IMR-90 (cell line): Measurements from ENCODE around the gene KRTAP4-9. TPM values are rescaled to one million over a fixed set of nuclear protein-coding genes. Genes with fewer than 3 reads are reported as not detected.

Source experiments
- ATAC-seq: fragments of 200-7000 bp; cut with Tn5 transposase; 2 replicates; pipeline ENCODE4 v1.9.1; 2020; ENCODE audit warnings: low read depth, mild to moderate bottlenecking, moderate library complexity
- BruUV-seq: library from RNA; stranded (reverse); fragments of 400-500 nt; replicated peaks from 2 replicates; lab custom pipeline; 2021; lab: Mats Ljungman, UMichigan
- CTCF ChIA-PET: fragments of 300-600 bp; formaldehyde crosslinking; extraction: SDS; loops from one replicate; lab custom pipeline; 2021; ENCODE audit warnings: antibody characterized with exemption; lab: Yijun Ruan, JAX
- POLR2A ChIA-PET: fragments of 300-600 bp; sonication (Branson Sonifier 250); formaldehyde crosslinking; loops from one replicate; lab custom pipeline; 2022; ENCODE audit warnings: antibody characterized with exemption; ENCODE audit not compliant: unreplicated experiment; lab: Charles Lee
- DNase-seq: peaks from one replicate; pipeline ENCODE4 v3.0.0; 2013
- H2AFZ ChIP-seq: replicated peaks from 2 replicates; pipeline ENCODE3; 2013; ENCODE audit warnings: low read length, mild to moderate bottlenecking; ENCODE audit not compliant: poor library complexity
- H2AK5ac ChIP-seq: 2 replicates; pipeline ENCODE4 v1.6.1; 2013; ENCODE audit warnings: low read depth, low read length, inconsistent platforms
- H2AK9ac ChIP-seq: replicated peaks from 2 replicates; pipeline ENCODE3; 2013; ENCODE audit warnings: mild to moderate bottlenecking, low read depth, low read length, moderate library complexity; ENCODE audit not compliant: poor library complexity
- H2BK120ac ChIP-seq: 2 replicates; pipeline ENCODE4 v1.6.1; 2013; ENCODE audit warnings: low read depth, low read length, inconsistent platforms
- H2BK15ac ChIP-seq: 3 replicates; pipeline ENCODE4 v1.6.1; 2013; ENCODE audit warnings: low read depth, low read length, inconsistent platforms
- H2BK20ac ChIP-seq: 2 replicates; pipeline ENCODE4 v1.6.1; 2013; ENCODE audit warnings: low read depth, mild to moderate bottlenecking, inconsistent platforms, low read length, moderate library complexity
- H2BK5ac ChIP-seq: 2 replicates; pipeline ENCODE4 v1.6.1; 2013; ENCODE audit warnings: mild to moderate bottlenecking, low read depth, low read length, inconsistent platforms; ENCODE audit not compliant: poor library complexity, severe bottlenecking
- H3K14ac ChIP-seq: replicated peaks from 2 replicates; pipeline ENCODE4 v1.6.1; 2013; ENCODE audit warnings: low read depth, low read length, inconsistent platforms
- H3K18ac ChIP-seq: 2 replicates; pipeline ENCODE4 v1.6.1; 2013; ENCODE audit warnings: low read depth, low read length, control low read depth
- H3K23ac ChIP-seq: 2 replicates; pipeline ENCODE4 v1.6.1; 2013; ENCODE audit warnings: low read depth, low read length, inconsistent platforms
- H3K27ac ChIP-seq: 2 replicates; pipeline ENCODE4 v1.5.1; 2013; ENCODE audit warnings: mild to moderate bottlenecking, control low read depth, low read length; ENCODE audit not compliant: insufficient read depth
- H3K27me3 ChIP-seq: 2 replicates; pipeline ENCODE4 v1.6.1; 2013; ENCODE audit warnings: low read length; ENCODE audit not compliant: control insufficient read depth, insufficient read depth
- H3K36me3 ChIP-seq: 2 replicates; pipeline ENCODE4 v1.6.1; 2013; ENCODE audit warnings: low read length, mixed read lengths; ENCODE audit not compliant: control insufficient read depth, insufficient read depth
- H3K4ac ChIP-seq: 2 replicates; pipeline ENCODE4 v1.6.1; 2013; ENCODE audit warnings: low read depth, low read length, inconsistent platforms
- H3K4me1 ChIP-seq: 2 replicates; pipeline ENCODE4 v1.6.1; 2013; ENCODE audit warnings: low read length, mixed read lengths; ENCODE audit not compliant: control insufficient read depth, insufficient read depth
- H3K4me2 ChIP-seq: 2 replicates; pipeline ENCODE4 v1.6.1; 2013; ENCODE audit warnings: low read depth, mild to moderate bottlenecking, control low read depth, low read length, moderate library complexity
- H3K4me3 ChIP-seq: 2 replicates; pipeline ENCODE4 v1.5.1; 2013; ENCODE audit warnings: low read depth, mild to moderate bottlenecking, control low read depth, low read length, moderate library complexity; ENCODE audit not compliant: insufficient read depth
- H3K56ac ChIP-seq: 2 replicates; pipeline ENCODE4 v1.6.1; 2013; ENCODE audit warnings: low read length, inconsistent platforms; ENCODE audit not compliant: insufficient read depth; ENCODE audit errors: extremely low read depth
- H3K79me1 ChIP-seq, 2 experiments: 2 replicates each; pipeline ENCODE4 v1.6.1; 2013; ENCODE audit warnings: low read length in 2 of 2, inconsistent platforms in 1 of 2, low read depth in 1 of 2
- H3K9ac ChIP-seq: 2 replicates; pipeline ENCODE4 v1.6.1; 2013; ENCODE audit warnings: low read depth, low read length, control low read depth
- H3K9me1 ChIP-seq: 2 replicates; pipeline ENCODE4 v1.6.1; 2013; ENCODE audit warnings: low read length, inconsistent platforms; ENCODE audit not compliant: insufficient read depth
- H3K9me3 ChIP-seq: 2 replicates; pipeline ENCODE4 v1.6.1; 2013; ENCODE audit warnings: low read length; ENCODE audit not compliant: control insufficient read depth, insufficient read depth
- H4K20me1 ChIP-seq: 2 replicates; pipeline ENCODE4 v1.6.1; 2013; ENCODE audit warnings: low read length, inconsistent platforms; ENCODE audit not compliant: insufficient read depth
- H4K5ac ChIP-seq: 2 replicates; pipeline ENCODE4 v1.6.1; 2013; ENCODE audit warnings: mild to moderate bottlenecking, low read depth, low read length, control low read depth
- H4K8ac ChIP-seq, 2 experiments: 2 replicates each; pipeline ENCODE4 v1.6.1; 2013; ENCODE audit warnings: low read depth in 2 of 2, low read length in 2 of 2, control low read depth in 1 of 2, inconsistent platforms in 1 of 2
- H4K91ac ChIP-seq: 2 replicates; pipeline ENCODE4 v1.6.1; 2013; ENCODE audit warnings: low read depth, low read length, inconsistent platforms; ENCODE audit not compliant: insufficient read depth
- BHLHE40 ChIP-seq: fragments of 150-350 bp; IDR thresholded peaks from 2 replicates; pipeline ENCODE4 v1.6.1; 2016; ENCODE audit warnings: mild to moderate bottlenecking, low read depth, low read length
- CEBPB ChIP-seq: IDR thresholded peaks from 2 replicates; pipeline ENCODE4 v1.6.1; 2012; ENCODE audit warnings: low read depth, low read length, improper control_type of control experiment
- CHD1 ChIP-seq: IDR thresholded peaks from 2 replicates; pipeline ENCODE4 v1.6.1; 2012; ENCODE audit warnings: low read depth, low read length, improper control_type of control experiment
- CTCF ChIP-seq: conservative IDR thresholded peaks from 2 replicates; pipeline ENCODE4 v1.5.1; 2012; ENCODE audit warnings: mild to moderate bottlenecking, low read depth, low read length, improper control_type of control experiment
- FOS ChIP-seq: fragments of 150-350 bp; IDR thresholded peaks from 2 replicates; pipeline ENCODE4 v1.6.1; 2016; ENCODE audit warnings: low read depth, low read length
- MAFK ChIP-seq: IDR thresholded peaks from 2 replicates; pipeline ENCODE4 v1.6.1; 2012; ENCODE audit warnings: low read depth, low read length, improper control_type of control experiment
- MAZ ChIP-seq: IDR thresholded peaks from 2 replicates; pipeline ENCODE4 v1.6.1; 2012; ENCODE audit warnings: low read depth, mild to moderate bottlenecking, low read length, improper control_type of control experiment, moderate library complexity, borderline replicate concordance
- MXI1 ChIP-seq: IDR thresholded peaks from 2 replicates; pipeline ENCODE4 v1.6.1; 2012; ENCODE audit warnings: low read depth, mild to moderate bottlenecking, low read length, moderate library complexity, borderline replicate concordance
- NFE2L2 ChIP-seq: fragments of 150-350 bp; IDR thresholded peaks from 2 replicates; pipeline ENCODE4 v1.6.1; 2016; ENCODE audit warnings: low read depth, mild to moderate bottlenecking, low read length
- POLR2A ChIP-seq: IDR thresholded peaks from 2 replicates; pipeline ENCODE4 v1.6.1; 2012; ENCODE audit warnings: mild to moderate bottlenecking, low read depth, low read length
- RCOR1 ChIP-seq: IDR thresholded peaks from 2 replicates; pipeline ENCODE4 v1.6.1; 2012; ENCODE audit warnings: mild to moderate bottlenecking, low read length, improper control_type of control experiment; ENCODE audit not compliant: insufficient replicate concordance
- SMC3 ChIP-seq: fragments of 150-350 bp; IDR thresholded peaks from 2 replicates; pipeline ENCODE4 v1.6.1; 2016; ENCODE audit warnings: low read depth, mild to moderate bottlenecking, antibody characterized with exemption, low read length, moderate library complexity
- USF2 ChIP-seq: fragments of 150-350 bp; IDR thresholded peaks from 2 replicates; pipeline ENCODE4 v1.6.1; 2017; ENCODE audit warnings: mild to moderate bottlenecking, antibody characterized with exemption, low read length, low read depth
- WGBS, 2 experiments: methylation state at CpG; one replicate each; pipeline versions ENCODE4 v1.1.5 to v1.1.7; 2013; ENCODE audit warnings: missing lambda C conversion rate in 2 of 2; ENCODE audit not compliant: insufficient read length in 1 of 2; ENCODE audit errors: extremely low coverage in 2 of 2; 5-methylcytosine and 5-hydroxymethylcytosine counted together
- dilution Hi-C: fragments of 300-500 bp; cut with HindIII; formaldehyde crosslinking; loops from one replicate; pipeline ENCODE4 v1.14.3; 2018; ENCODE audit warnings: low sequenced_read_pairs; ENCODE audit not compliant: unreplicated experiment
- in situ Hi-C: fragments of 300-500 bp; cut with MboI; formaldehyde crosslinking; loops from 3 replicates; pipeline ENCODE4 v1.14.3; 2019; ENCODE audit warnings: low sequenced_read_pairs, inconsistent platforms, mixed read lengths
- intact Hi-C: fragments of 100-400 bp; cut with micrococcal nuclease; formaldehyde crosslinking; loops from 2 replicates; pipeline ENCODE4 v1.10.0; 2022
- polyA plus RNA-seq, 3 experiments: library from polyadenylated mRNA; depleted of rRNA; stranded (reverse); fragments of >200 nt; gene quantifications; 2 replicates each; pipeline ENCODE4 v1.2.3, GENCODE V29; 2012; ENCODE audit warnings: low replicate concordance in 1 of 3
- total RNA-seq: library from RNA; depleted of rRNA; stranded (reverse); fragments of >200 nt; gene quantifications from 2 replicates; pipeline ENCODE4 v1.2.3, GENCODE V29; 2012

Gene KRTAP4-9
- total and polyA plus RNA-seq, 2 of the 4 experiments (the other 2 are of a cell fraction) = 0.24 TPM; not detected in 1

- WGBS, 2 experiments = no CpG with 5 or more reads among the region's 2 CpGs
Observed at GRCh38 chr17:41147531-41148204, 42.5 kb downstream of the KRTAP4-9 start.

More at GRCh38 chr17:41147531-41148204, 42.5 kb downstream of the KRTAP4-9 start:
- Histone ChIP-seq H3K27ac (no peak overlapping the region), H2AFZ (no peak overlapping the region), H3K23ac (no peak overlapping the region), H3K56ac (no peak overlapping the region), H3K9me1 (no peaks in the 10 kb centered on the region), H3K4me3 (no peak overlapping the region), H4K20me1 (no peaks in the 10 kb centered on the region), H3K9me3 (peaks cover 3% of the 10 kb centered on the region; the same call in 1 of the 2 replicates), H2BK120ac (no peak overlapping the region), H4K91ac (no peak overlapping the region), H3K79me1 (no peaks in the 10 kb centered on the region), H3K4me2 (no peak overlapping the region), H3K14ac (no peak overlapping the region), H2BK15ac (0 out of 3 replicates have a peak overlapping the region, but pooled peaks have one; percentile 39), H3K4me1 (no peaks in the 10 kb centered on the region), H2BK5ac (no peak overlapping the region), H3K27me3 (no peaks in the 10 kb centered on the region; the same call in 1 of the 2 replicates), H2BK20ac (no peak overlapping the region), H2AK9ac (no peak overlapping the region), H2AK5ac (no peak overlapping the region), H3K18ac (no peak overlapping the region), H3K36me3 (no peaks in the 10 kb centered on the region), H3K9ac (no peak overlapping the region), H4K5ac (no peak overlapping the region), H4K8ac (no peak overlapping the region; a peak in 1 of 4 replicates), H3K4ac (no peak overlapping the region)
- BruUV-seq = no TSS peak
- ChIA-PET POLR2A (no interaction called here), CTCF (no interaction called here)
- intact Hi-C loops = no loop called here
- TF ChIP-seq FOS (no peak), POLR2A (no peak), SMC3 (no peak), MAZ (no peak), CEBPB (no peak), RCOR1 (no peak), USF2 (no peak), CHD1 (no peak), CTCF (no peak), NFE2L2 (no peak), BHLHE40 (no peak), MXI1 (no peak), MAFK (no peak)
- dilution Hi-C loops = no loop called here
- ATAC-seq (no peak), DNase-seq (no peak)
- in situ Hi-C loops = no loop called here
